Suppressor macrophage treated with lipopolysaccharide for 1 hour (primary cell): ENCODE data around the gene SMG9.
A peak's percentile ranks its signal among the peaks of the same experiment; 100 is the strongest.

Source experiments
- DNase-seq, 3 donors: peaks; one replicate each; pipeline ENCODE4 v3.0.0-alpha.2; 2020 to 2022

SMG9 gene, protein sequence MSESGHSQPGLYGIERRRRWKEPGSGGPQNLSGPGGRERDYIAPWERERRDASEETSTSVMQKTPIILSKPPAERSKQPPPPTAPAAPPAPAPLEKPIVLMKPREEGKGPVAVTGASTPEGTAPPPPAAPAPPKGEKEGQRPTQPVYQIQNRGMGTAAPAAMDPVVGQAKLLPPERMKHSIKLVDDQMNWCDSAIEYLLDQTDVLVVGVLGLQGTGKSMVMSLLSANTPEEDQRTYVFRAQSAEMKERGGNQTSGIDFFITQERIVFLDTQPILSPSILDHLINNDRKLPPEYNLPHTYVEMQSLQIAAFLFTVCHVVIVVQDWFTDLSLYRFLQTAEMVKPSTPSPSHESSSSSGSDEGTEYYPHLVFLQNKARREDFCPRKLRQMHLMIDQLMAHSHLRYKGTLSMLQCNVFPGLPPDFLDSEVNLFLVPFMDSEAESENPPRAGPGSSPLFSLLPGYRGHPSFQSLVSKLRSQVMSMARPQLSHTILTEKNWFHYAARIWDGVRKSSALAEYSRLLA

GRCh38 chr19:43754503-43755255 lies at the start of gene SMG9:
TSS of gene SMG9 (minus strand) at chr19:43754962. CDS start at chr19:43750741, 4,221 bp downstream.
- DNase-seq = peak; percentile 99 to 100 (median 99)

DNA sequence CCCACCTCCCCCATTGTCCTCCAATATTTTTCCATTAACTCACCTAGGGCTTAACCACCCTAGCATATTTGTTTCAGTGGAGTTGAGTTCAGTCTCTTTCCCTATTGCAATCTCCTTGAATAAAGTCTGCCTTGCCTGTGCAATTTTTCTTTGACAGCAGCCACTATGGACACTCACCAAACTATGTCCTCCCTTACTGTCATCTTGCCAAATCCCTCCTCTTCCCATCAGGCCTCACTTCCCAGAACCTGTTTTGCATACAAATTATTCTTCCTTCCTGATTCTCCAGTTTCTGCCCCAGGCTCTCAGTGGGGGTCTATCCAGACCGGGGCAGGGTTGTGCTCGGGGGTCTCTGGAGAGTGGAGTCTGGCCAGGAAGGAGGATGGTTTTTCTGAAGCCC lies 49.7 kb upstream of the SMG9 start:
- no peak for DNase-seq

DNA sequence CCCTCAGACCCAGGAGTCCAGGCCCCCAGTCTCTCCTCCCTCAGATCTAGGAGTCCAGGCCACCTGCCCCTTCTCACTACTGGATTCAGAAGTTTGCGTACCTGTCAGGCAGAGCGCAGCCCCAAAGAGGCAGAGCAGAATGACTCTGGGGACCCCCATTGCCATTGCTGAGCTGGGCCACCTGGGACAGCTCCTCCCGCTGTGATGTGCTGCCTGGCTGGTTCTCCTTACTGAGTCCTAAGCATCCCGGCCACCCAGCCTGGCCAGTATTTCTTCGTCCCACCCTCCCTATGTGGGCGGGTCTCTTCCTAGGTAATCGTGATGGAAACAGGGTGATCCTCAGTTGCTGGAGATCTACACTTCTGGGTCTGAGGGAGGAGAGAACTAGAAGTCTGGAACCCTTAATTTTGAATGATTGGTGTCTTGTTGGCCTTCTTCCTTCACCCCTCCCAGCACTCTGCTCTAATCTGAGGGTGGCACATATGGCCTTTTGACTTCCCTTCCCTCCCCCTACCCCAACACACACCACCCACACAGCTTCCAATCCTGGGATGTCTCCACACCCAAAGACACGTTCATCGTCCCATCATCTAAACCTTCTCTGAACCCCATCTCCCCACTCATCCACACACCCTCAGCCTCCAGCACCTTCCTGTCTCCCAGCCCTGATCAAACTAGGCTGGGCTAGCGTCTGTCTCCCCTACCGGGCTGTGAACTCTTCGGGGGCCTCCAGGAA lies 47.6 kb upstream of the SMG9 start, which contains the start of gene LYPD5:
Gene LYPD5, minus strand, starts transcription at position 232 of the 736 bp plus-strand sequence. Its CDS starts 67 bp downstream, at position 165.
- no peak for DNase-seq

DNA sequence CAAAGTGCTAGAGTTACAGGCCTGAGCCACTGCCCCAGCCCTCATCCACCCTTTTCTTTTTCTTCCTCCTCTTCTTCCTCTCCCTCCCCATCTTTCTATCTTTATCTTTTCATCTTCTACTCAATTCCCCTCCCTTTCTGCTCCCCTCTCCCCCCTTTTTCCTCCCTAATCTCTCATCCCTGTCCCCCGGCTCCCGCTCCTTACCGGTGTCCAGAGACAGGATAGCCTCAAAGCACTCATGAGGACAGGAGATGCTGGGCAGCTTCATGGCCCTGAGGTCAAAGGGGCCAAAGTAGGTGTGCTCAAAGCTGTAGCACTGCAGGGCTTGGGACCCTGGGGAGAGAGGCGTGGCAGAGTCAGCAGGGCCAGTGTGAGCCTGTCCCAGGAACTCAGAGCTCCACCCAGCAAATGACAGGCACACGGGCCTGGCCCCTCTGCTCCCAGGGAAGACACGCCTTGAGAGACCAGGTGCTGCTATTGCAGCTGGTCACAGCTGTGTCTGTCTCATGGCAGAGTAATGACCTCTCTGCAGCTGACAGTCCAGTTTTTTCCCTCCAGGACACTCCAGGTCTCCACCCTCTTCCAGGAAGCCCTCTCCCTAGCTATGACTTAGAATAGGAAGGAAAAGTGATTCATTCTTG lies 44.9 kb upstream of the SMG9 start:
- DNase-seq = peak in 1 of 3 donors; percentile 34

- DNase-seq = peak in 2 of 3 donors; percentile 35 to 65
These were observed 44.0 kb upstream of the SMG9 start for GRCh38 chr19:43798546-43799409.

DNA sequence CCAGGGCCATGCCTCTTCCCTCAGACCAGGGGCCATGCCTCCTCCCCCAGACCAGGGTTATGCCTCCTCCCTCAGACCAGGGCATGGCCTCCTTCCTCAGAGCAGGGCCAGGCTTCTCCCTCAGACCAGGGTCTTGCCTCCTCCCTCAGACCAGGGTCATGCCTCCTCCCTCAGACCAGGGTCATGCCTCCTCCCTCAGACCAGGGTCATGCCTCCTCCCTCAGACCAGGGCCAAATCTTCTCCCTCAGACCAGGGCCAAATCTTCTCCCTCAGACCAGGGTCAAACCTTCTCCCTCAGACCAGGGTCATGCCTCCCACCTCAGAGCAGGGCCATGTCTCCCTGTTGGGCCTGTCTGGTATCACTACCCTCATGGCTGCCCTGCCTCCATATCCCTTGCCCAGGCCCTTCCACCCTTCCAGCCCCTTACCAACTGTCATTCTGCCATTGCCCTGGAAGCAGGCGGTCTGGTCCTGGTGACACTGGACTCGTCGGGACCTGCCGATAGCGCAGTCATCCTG lies 43.3 kb upstream of the SMG9 start:
- DNase-seq = no peak

DNA sequence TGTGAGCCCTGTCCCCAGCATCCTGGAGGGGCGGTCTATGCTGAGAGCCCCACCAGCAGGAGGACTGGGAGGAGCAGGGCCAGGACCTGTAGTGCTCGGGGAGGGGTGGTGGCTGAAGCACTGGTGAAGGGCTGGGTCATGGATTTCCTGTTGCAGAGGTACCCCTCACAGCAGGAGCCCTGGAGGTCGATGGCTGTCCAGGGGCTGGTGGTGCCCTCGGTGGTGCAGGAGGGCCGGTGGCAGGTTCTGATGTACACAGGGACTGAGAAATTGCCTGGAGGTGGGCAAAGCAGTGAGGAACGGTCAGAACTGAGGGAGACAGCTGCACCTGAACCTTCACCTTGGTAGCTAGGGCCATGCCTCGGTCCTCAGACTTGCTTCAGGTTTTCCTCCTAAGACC lies 42.8 kb upstream of the SMG9 start:
- DNase-seq = no peak

DNA sequence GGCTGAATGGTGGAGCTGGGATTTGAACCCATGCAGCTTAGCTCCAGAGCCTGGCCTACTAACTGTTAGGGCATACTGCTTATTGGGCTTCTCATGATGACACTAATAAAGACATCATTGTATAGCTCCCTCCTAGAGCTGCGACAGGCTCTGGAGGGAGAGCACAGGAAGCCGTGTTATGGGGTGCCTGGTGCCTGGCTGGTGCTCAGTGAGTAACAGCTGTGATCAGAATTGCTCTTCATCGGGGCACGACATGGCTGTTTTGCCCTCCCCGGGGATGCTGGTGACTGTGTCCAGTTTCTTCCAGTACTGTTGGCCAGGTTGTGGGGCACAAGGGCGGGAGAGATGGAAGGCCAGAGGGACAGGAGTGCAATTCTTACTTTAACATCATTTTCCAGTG lies 42.4 kb upstream of the SMG9 start:
- no peak for DNase-seq

DNA sequence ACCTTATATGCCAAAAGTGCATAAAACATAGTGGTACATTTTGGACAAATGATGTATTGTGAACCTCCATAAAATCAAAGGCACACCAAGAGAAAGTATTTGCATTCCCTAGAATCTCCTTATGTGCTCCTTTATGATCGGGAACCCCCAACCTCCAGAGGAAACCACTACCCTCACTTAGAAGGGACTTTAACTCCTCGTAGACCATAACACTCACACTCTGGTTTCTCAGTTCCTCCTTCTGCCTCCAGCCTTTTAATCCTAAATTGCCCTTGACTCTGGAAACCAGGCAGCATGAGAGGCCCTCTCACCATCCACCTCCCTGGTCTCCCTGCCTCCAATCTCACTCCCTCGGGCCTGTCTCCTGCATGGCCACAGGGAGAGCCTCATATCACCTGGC lies 35.8 kb upstream of the SMG9 start:
- no peak for DNase-seq

DNA sequence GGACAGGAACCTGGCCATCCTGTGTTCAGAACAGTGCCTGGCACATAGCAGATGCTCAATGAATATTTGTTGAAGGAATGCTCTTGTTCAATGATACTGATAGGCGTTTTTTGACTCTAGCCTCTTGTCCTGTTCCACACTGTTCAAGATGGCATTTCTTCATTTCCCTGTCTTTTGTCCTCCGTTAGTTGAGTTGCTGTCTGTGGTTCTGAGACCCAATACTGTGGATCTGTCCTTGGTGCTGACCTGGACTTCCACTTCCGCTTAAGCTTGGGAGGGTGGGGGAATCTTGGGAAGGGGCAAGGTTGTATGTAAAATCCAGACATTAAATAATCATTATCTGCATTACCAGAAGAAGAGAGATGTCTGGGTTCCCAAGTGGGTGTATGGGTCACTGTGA lies 34.3 kb upstream of the SMG9 start:
- peak; percentile 72 to 82 (median 82) for DNase-seq

DNA sequence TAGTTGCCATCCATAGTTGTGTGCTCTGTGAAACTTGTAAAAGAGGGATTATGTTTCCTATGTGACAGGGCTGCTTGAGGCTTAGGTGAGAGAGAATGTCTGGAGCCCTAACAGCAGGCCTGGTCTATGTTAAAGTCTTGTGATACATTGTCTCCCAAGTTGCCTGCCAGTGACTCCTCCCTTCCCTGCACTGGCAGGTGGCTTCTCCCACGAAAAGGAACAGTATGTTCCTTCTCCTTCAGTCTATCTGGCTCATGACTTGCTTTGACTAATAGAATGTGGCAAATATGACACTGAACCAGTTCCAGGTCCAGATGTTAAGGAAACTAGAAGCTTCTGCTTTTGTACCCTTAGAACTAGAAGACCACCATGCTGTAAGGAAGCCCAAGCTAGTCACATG lies 31.9 kb upstream of the SMG9 start:
- DNase-seq = no peak

GRCh38 chr19:43784981-43785808 lies 30.4 kb upstream of the SMG9 start:
- DNase-seq = peak; percentile 87 to 91 (median 89)

DNA sequence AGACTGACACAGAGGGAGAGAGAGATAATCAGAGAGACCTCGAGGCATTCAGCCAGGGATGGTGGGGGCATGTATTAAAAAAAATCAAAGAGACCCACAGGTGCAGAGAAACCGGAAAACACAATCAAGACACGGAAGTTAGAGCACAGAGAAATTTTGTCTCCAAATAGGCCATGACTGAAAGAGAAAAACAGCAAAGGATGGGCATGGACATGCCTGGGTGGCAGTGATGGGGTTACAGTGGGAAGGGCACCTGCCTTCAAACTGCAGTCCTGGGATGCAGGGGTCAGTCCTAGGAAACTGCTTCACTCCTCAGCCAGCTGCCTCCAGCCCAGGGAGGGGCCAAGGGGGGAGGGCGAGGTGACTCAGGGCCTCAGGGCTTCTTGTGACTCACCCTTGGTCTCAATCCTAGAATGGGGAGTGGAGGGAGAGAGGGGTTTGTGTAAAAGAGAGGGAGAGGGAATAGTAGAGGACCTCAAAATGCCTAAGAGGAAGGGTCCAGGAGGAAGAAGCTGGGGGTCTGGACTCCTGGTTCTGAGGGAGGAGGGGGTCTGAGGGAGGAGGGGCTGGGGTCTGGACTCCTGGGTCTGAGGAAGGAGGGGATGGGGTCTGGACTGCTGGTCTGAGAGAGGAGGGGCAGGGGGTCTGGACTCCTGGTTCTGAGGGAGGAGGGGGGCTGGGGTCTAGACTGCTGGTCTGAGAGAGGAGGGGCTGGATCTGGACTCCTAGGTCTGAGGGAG lies 29.6 kb upstream of the SMG9 start:
- peak; percentile 88 to 93 (median 89) for DNase-seq

DNA sequence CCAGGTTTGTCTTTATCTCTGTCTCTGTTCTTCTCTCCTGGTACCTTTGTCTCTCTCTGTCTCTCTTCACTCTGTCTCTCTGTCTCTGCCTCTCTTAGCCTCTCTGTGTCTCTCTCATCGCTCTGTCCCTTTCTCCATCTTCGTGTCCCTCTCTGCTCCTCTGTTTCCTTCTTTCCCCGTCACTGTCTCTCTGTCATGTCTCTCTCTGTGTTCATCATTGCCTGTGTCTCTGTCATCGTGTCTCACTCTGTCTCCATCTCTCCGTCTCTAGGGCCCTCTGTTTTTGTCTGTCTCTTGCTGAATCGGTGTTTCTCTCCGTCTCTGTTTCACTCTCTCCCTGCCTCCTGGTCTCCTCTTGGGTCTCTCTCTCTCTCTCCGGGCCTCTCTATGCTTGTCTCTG lies 28.9 kb upstream of the SMG9 start:
- DNase-seq = no peak

- no peak for DNase-seq
These were observed 28.0 kb upstream of the SMG9 start for GRCh38 chr19:43782689-43783231.

- no peak for DNase-seq
These were observed 27.5 kb upstream of the SMG9 start for GRCh38 chr19:43782311-43782660.

DNA sequence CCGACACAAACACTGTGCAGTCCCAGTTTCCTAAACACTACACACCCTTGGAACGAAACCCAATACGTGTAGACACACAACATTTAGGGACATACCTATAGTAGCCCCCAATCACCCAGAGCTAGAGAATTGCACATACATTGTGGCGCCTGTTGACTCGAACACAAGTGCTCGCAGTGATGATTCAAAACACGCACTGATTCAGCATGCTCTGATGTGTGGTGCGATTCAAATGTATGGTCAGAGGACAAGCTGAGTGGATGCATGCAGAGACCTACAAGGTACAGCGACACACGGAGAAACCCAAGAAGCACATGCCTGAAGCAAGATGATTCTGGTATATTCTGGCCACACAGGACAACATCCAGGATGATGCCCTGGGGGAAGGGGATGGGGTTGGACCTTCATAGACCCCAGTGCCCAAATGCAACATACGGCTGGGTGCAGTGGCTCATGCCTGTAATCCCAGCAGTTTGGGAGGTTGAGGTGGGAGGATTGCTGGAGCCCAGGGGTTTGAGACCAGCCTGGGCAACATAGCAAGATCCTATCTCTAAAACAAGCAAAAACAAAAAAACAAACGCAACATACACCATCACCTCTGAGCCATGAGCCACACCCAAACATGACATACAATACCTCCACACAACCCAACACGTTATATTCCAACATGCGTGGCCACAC lies 27.0 kb upstream of the SMG9 start:
- DNase-seq = no peak

DNA sequence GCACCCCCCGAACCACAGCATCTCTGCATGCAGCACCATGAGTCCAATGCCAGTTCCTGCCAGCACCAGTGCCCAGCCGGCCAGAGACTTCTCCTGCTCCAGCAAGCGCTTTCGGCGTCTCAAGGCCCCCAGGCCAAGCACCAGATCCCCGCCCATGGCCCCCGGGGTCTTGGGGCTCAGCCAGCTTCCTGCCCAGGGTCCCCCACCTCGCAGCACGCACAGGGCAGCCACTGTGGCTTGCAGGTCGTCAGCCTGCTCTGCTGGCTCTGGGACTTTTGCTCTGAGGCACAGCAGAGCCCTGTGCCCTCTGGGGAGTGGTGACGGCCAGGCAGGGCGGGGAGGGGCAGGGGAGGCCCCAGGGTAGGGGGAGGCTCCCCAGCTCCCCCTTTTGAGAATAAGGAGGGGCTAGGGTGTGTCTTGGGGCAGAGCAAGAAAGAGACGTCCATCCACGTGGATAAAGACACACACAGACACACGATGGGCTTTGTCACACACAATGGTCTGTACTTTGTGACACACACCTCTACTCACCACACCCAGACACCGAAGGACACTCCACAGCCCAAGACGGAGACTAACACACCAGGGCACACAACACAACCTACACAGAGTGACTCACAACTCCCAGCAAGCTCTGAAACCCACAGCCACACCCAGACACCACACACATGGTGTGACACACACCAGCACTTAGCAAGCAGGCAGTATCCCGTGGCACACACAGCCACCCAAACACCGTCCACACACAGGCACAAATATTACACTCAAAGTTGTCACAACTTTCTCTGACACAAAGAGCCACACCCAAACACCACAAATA lies 26.2 kb upstream of the SMG9 start, which contains the start of gene KCNN4:
Gene KCNN4, minus strand, starts transcription at position 268 of the 820 bp plus-strand sequence. Its CDS starts 112 bp downstream, at position 156.
- DNase-seq = peak; percentile 83 to 90 (median 89)
